ENCODE results near the gene MYO9A. TPM values are rescaled to one million over a fixed set of nuclear protein-coding genes. Genes with fewer than 3 reads are reported as not detected.
"Not testable (repeated sequence)": the region's sequence is repeated elsewhere in the genome, so short reads cannot be mapped to it uniquely, and the experiment has no call there.

The MYO9A gene
- total RNA-seq, 2 donors from 2014 or later: 34.9 to 36.4 TPM

GRCh38 chr15:72033285-72033684 lies 84.7 kb downstream of the MYO9A start:
- Histone ChIP-seq H3K4me3 (ENCODE audit: low read length) (no peak overlapping the region), H3K9me3 (ENCODE audit: control insufficient read depth, low read length) (peaks cover 13% of the 10 kb centered on the region), H3K36me3 (ENCODE audit: control insufficient read depth, insufficient read depth, low read length) (peaks cover 5% of the 10 kb centered on the region), H3K9ac (ENCODE audit: extremely low read depth, low read length, poor library complexity, severe bottlenecking) (no peak overlapping the region), H3K27me3 (ENCODE audit: control insufficient read depth, insufficient read depth, low read length, poor library complexity, severe bottlenecking) (no peaks in the 10 kb centered on the region), H3K27ac (ENCODE audit: low read depth, low read length) (no peak overlapping the region), H3K4me1 (ENCODE audit: control insufficient read depth, insufficient read depth, low read length) (no peaks in the 10 kb centered on the region)
- 90% methylated on average over 3 of the region's 3 CpGs; no CpG with 5 or more reads in 1 of the 2 experiments for WGBS, 2 experiments (ENCODE audit: insufficient coverage in 1 of 2, insufficient read length in 1 of 2)
- no peak for TF ChIP-seq CTCF (conservative IDR thresholded peaks at IDR 0.05)
- H3K27ac Mint-ChIP-seq: no peak overlapping the region
- peaks cover 15% of the 10 kb centered on the region for H3K36me3 Mint-ChIP-seq (ENCODE audit: low read depth)
- H3K27me3 Mint-ChIP-seq (ENCODE audit: insufficient read depth): no peaks in the 10 kb centered on the region
- no peaks in the 10 kb centered on the region for H3K4me1 Mint-ChIP-seq
- H3K4me3 Mint-ChIP-seq: no peak overlapping the region
- no peak for DNase-seq
- H3K9me3 Mint-ChIP-seq: peaks cover 19% of the 10 kb centered on the region

- WGBS, 2 experiments (ENCODE audit: insufficient coverage in 1 of 2, insufficient read length in 1 of 2): 88 to 93% methylated on average over 2 of the region's 2 CpGs
- H3K27me3 ChIP-seq (ENCODE audit: control insufficient read depth, insufficient read depth, low read length, poor library complexity, severe bottlenecking): no peaks in the 10 kb centered on the region
- no peak for TF ChIP-seq CTCF (conservative IDR thresholded peaks at IDR 0.05)
- no peak overlapping the region for H3K9ac ChIP-seq (ENCODE audit: extremely low read depth, low read length, poor library complexity, severe bottlenecking)
- H3K4me1 Mint-ChIP-seq: no peaks in the 10 kb centered on the region
- no peaks in the 10 kb centered on the region for H3K9me3 ChIP-seq (ENCODE audit: control insufficient read depth, low read length)
- no peak overlapping the region for H3K27ac Mint-ChIP-seq
- peaks cover 22% of the 10 kb centered on the region for H3K36me3 ChIP-seq (ENCODE audit: control insufficient read depth, insufficient read depth, low read length)
- peaks cover 4% of the 10 kb centered on the region for H3K9me3 Mint-ChIP-seq
- H3K4me3 Mint-ChIP-seq: no peak overlapping the region
- H3K27ac ChIP-seq (ENCODE audit: low read depth, low read length): no peak overlapping the region
- DNase-seq: no peak
- H3K4me1 ChIP-seq (ENCODE audit: control insufficient read depth, insufficient read depth, low read length): no peaks in the 10 kb centered on the region
- peaks cover 30% of the 10 kb centered on the region for H3K36me3 Mint-ChIP-seq (ENCODE audit: low read depth)
- no peaks in the 10 kb centered on the region for H3K27me3 Mint-ChIP-seq (ENCODE audit: insufficient read depth)
- no peak overlapping the region for H3K4me3 ChIP-seq (ENCODE audit: low read length)
Observed at GRCh38 chr15:72021604-72022003, 96.3 kb downstream of the MYO9A start.

- Histone ChIP-seq H3K9ac (ENCODE audit: extremely low read depth, low read length, poor library complexity, severe bottlenecking) (no peak overlapping the region), H3K36me3 (ENCODE audit: control insufficient read depth, insufficient read depth, low read length) (peaks cover 22% of the 10 kb centered on the region), H3K9me3 (ENCODE audit: control insufficient read depth, low read length) (no peaks in the 10 kb centered on the region), H3K27me3 (ENCODE audit: control insufficient read depth, insufficient read depth, low read length, poor library complexity, severe bottlenecking) (no peaks in the 10 kb centered on the region), H3K4me3 (ENCODE audit: low read length) (no peak overlapping the region), H3K4me1 (ENCODE audit: control insufficient read depth, insufficient read depth, low read length) (no peaks in the 10 kb centered on the region), H3K27ac (ENCODE audit: low read depth, low read length) (no peak overlapping the region)
- no peaks in the 10 kb centered on the region for H3K4me1 Mint-ChIP-seq
- DNase-seq: no peak
- no peak overlapping the region for H3K4me3 Mint-ChIP-seq
- H3K36me3 Mint-ChIP-seq (ENCODE audit: low read depth): peaks cover 30% of the 10 kb centered on the region
- H3K27ac Mint-ChIP-seq: no peak overlapping the region
- 85% methylated on average over 1 of the region's 1 CpG; no CpG with 5 or more reads in 1 of the 2 experiments for WGBS, 2 experiments (ENCODE audit: insufficient coverage in 1 of 2, insufficient read length in 1 of 2)
- H3K9me3 Mint-ChIP-seq: peaks cover 4% of the 10 kb centered on the region
- H3K27me3 Mint-ChIP-seq (ENCODE audit: insufficient read depth): no peaks in the 10 kb centered on the region
- no peak for TF ChIP-seq CTCF (conservative IDR thresholded peaks at IDR 0.05)
Observed at GRCh38 chr15:72020799-72021198, 97.2 kb downstream of the MYO9A start.

GRCh38 chr15:72014555-72014954 lies 103.4 kb downstream of the MYO9A start:
- not testable (repeated sequence) for H3K36me3 ChIP-seq (ENCODE audit: control insufficient read depth, insufficient read depth, low read length); H3K27ac ChIP-seq (ENCODE audit: low read depth, low read length); H3K27me3 ChIP-seq (ENCODE audit: control insufficient read depth, insufficient read depth, low read length, poor library complexity, severe bottlenecking); H3K4me3 Mint-ChIP-seq; H3K9ac ChIP-seq (ENCODE audit: extremely low read depth, low read length, poor library complexity, severe bottlenecking); DNase-seq; H3K9me3 Mint-ChIP-seq; H3K4me1 ChIP-seq (ENCODE audit: control insufficient read depth, insufficient read depth, low read length); H3K27me3 Mint-ChIP-seq (ENCODE audit: insufficient read depth); H3K27ac Mint-ChIP-seq; H3K9me3 ChIP-seq (ENCODE audit: control insufficient read depth, low read length); H3K4me3 ChIP-seq (ENCODE audit: low read length)
- Mint-ChIP-seq H3K4me1 (peaks cover 20% of the 10 kb centered on the region), H3K36me3 (ENCODE audit: low read depth) (peaks cover 10% of the 10 kb centered on the region)
- 89 to 90% methylated on average over 3 of the region's 3 CpGs for WGBS, 2 experiments (ENCODE audit: insufficient coverage in 1 of 2, insufficient read length in 1 of 2)

All from endodermal cell (in vitro differentiated cells).